Stimulated activated naive CD4-positive, alpha-beta T cell (primary cell): ENCODE measurements around the gene NXT1.
"Not testable (repeated sequence)": the region's sequence is repeated elsewhere in the genome, so short reads cannot be mapped to it uniquely, and the experiment has no call there.

Experiments used
- DNase-seq, 6 experiments: peaks; one replicate each; lab custom pipeline; 2025; lab: John Stamatoyannopoulos, UW

The NXT1 gene

DNA sequence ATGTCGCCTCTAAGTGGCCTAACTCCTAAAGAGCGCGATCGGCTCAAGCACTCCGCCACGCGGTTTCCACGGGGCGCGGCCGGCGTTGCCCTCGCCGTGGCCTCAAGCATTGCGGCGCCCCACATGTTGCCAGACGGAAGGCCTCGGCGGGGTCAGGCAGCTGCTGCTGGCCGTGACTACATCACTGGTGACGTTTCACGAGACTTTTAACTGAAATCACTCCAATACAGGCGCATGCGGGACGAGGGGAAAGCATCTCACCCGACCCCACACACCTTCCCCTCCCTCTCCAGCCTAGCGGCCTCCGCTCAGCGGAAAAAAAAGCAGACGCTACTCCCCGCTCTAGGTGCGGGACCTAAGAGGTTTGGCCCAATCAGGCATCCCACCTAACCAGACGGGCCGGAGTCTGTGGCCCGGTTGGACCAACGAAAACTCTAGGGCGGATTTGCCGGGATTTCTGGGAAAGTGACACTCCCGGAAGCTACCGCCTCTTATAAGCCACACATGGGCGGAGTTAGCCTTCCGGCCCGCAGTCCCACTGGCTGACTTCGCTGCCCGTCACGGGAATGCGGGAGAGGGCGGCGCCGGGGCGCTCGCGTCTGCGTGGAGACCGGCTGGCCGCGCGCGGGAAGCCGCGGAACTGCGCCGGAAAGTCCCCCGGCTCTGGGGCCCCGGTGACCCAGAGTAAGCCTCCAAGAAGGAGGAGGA lies at the start of gene NXT1:
Gene NXT1, plus strand, starts transcription at position 596 of the 708 bp plus-strand sequence. CDS start 3,251 bp downstream, outside the sequence.
- peak; percentile 90 to 98 (median 94) for DNase-seq

DNA sequence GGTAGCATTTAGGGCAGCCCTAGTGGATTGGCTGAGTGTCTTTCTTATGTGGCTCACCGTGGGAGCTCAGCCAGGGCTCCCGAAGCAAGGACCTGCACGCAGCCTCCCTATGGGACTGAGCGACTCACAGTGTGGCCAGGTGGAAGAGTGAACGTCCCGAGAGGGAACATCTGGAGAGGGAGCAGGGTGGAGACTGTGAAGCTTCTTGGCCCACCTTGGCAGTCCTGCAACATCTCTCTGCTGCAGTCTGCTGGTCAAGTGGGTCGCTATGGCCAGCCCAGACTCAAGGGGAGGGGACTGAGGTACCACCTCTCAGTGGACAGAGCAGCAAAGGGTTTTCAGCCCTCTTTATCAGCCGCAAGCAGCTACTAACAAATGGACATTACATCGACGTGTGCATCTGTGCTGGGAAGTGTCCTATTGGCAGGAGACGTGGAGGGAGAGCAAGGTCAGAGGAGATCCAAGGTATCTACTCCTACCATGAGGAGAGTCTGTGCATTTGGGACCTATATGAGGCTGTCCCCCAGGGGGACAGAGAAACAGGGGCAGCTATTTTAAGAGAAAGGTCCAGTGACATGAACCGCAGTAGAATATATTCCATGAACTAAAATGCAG lies 49.0 kb upstream of the NXT1 start:
- DNase-seq: no peak

DNA sequence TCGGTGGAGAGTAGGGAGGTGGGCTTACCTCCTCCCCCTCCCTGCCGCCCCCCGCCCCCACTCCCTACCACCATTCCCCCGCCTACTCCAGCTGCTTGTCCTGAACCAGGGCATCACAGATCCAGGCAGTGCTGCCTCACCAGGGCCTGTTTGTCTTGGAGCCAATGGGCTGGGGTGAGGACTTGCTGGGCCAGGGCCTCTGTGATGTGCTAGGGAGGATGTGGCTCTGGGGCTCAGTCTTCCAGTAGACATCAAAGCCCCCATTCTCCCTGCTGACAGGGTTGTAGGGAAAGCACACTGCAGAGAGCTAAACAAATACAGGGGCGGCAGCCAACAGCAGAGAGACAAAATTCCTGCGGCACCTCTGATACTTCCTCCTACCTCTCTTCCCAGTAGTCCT lies 48.2 kb upstream of the NXT1 start:
- DNase-seq: no peak

DNA sequence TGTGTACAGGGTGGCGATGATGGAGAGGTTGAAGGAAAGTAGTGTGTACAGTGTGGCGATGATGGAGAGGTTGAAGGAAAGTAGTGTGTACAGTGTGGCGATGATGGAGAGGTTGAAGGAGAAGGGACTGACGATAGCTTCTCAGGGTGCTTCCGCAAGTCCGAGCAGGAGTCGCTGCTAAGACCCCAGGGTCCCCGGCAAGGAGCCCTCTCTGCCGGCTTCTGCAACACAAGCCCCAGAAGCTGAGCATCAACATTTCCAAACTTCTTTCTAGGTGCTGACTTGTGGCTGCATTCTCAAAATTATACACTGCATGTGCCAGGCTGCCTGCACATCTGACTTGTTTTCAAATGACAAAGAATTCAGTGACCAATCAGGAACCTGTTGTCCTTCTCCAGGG lies 47.8 kb upstream of the NXT1 start:
- DNase-seq: no peak

DNA sequence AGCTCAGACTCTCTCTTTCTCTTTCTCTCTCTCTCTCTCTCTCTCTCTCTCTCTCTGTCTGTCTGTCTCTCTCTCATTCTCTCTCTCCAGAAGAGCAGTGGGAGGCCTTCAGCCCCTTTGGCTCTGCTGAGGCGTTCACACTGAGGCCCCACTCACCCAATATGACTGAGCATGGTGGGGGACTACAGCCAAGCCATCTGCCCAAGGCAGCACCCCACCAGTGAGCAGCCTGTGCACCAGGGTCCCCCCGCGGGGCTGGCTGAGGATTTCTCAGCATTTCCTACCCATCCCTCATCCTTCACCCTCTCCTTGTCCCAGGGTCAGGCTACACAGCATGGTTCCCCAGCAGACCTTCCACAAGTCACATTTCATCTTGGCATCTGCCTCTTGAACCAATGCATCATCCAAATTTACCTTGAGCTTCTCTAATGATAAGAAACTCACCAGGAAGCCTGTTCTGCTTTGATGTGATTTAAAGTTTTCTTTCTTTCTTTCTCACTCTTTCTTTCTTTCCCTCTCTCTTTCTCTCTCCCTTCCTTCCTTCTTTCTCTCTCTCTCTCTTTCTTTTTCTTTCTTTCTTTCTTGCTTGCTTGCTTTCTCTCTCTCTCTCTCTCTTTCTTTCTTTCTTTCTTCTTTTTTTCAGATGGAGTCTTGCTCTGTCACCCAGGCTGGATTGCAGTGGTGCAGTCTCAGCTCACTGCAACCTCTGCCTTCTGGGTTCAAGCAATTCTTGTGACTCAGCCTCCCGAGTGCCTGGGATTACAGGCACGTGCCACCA lies 47.1 kb upstream of the NXT1 start:
- no peak for DNase-seq

DNA sequence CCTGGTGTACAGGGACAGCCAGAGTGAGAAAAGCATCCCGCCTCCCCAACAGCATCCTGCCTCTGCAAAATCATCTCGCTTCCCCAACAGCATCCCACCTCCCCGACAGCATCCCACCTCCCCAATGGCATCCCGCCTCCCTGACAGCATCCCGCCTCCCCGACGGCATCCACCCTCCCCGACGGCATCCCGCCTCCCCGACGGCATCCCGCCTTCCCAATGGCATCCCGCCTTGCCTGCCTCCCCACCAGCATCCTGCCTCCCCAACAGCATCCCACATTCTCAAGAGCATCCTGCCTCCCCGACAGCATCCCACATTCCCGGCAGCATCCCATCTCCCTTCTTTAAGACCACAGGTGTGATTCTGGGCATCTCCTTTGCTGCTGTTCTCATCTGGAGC lies 46.0 kb upstream of the NXT1 start:
- no peak for DNase-seq

DNA sequence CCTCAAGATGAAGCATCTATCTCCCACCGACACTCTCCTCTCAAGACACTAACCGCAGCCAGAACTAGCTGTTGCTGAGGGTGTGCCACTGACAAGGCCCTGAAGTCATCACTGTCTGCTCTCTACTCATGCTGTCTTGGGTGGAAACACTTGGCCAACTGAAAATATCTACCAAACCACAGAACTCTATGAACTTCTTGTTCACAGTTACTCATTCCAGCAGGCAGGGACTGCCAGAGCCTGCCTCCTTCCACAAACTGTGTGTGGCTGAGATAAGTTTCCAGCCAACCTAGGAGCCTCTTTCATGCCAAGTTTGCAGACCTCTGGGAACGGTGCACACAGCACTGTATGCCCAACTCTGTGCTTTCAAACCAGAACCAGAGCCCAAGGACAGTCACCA lies 45.5 kb upstream of the NXT1 start:
- DNase-seq: no peak

DNA sequence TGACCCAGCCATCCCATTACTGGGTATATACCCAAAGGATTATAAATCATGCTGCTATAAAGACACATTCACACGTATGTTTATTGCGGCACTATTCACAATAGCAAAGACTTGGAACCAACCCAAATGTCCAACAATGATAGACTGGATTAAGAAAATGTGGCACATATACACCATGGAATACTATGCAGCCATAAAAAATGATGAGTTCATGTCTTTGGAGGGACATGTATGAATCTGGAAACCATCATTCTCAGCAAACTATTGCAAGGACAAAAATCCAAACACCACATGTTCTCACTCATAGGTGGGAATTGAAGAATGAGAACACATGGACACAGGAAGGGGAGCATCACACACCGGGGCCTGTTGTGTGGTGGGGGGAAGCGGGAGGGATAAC lies 43.2 kb upstream of the NXT1 start:
- DNase-seq: not testable (repeated sequence)

DNA sequence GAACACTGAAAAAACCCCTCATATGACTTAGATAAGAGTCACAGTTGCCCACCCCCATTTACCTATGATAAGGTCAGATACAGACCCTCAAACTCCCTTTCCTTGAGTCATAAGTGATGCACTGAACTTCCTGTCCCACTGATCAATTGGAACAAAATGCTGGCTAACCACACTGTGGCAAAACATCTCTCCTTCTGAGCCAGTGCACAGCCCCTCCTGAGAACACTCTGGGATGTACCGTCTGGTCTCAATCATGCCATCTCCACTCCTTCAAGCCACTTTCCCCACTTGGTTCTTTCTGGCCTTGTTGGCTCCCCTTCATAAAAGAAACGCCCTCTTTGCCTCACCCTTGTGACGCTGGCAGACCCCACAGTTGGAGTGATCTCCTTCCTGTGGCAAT lies 42.6 kb upstream of the NXT1 start:
- DNase-seq: no peak

DNA sequence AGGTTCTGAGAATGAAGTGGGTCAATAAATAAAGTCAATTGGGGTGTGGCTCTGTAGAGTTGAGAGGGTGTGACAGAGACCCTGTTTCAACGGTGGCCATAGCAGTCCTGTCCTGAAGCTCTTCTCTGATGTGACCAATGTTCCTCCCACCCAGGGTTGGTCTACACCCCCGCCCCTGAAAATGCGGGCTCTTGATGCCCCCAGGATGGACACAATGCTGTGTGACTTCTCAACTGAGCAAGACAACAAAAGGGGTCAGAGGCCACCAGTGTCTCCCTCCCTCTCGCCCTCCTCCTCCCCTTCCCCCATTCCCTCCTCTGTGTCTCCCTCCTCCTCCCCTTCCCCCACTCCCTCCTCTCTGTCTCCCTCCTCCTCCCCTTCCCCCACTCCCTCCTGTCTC lies 41.7 kb upstream of the NXT1 start:
- no peak for DNase-seq

DNA sequence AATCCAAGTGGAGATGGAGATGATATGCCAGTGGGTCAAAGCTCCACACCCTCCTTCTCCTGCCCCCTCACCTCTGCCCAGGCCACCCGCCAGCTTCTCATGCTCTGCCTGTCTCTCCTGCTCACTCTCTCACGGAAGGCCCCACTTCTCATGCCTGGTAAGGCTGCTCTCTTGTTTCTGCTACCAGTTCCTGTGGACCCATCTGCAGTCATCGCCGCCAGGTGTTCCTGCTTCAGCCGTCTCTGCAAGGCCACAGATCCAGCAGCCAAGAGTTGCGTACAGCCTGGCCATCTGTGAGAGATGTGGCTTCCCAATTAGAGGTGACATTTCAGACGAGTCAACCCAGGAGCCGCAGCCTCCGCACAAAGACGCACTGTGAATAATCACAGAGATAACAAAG lies 40.8 kb upstream of the NXT1 start:
- no peak for DNase-seq

DNA sequence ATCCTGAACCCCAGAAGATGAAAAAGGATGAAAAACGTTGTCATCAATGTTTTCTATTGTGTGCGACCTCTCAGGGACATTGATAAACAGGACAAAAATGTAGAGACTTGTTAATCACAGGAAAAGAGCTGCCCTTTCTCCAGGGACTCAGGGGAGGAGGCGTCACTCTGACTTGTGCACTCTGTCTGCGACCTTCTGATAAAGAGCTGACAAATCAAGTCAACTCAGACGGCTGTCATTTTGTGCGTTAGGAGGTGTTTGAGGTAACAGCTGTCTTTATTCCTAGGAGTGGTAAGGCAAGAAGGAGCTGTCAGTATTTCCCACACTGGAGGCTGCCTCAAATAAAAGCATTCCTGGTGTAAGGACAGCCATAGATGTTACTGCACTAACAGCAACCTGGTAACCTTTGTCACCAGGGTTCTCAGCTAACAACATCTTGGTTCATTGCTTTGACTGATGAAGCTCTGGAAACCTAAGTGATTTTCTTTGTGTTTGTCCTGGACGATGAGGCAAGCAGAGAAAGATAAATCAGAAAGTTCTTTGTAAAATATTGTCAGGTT lies 38.6 kb upstream of the NXT1 start:
- no peak for DNase-seq

DNA sequence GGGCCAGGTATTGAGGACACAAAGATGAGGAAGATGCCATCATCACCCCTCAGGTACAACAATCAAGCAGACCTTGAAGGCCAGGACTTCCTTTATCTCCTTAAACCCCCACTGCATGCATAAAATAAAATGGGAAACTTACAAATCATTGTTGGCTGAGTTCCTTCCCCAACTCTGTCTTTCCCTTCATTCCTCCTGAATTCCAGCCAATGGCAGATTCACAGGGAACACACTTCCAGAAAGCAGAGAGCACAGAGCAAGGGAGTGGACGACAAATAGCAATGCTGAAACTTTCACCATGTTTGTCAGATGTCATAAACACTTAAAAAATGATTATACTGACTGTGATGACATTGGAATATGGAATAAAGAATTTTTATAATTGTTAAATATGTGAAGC lies 37.3 kb upstream of the NXT1 start:
- DNase-seq: no peak

DNA sequence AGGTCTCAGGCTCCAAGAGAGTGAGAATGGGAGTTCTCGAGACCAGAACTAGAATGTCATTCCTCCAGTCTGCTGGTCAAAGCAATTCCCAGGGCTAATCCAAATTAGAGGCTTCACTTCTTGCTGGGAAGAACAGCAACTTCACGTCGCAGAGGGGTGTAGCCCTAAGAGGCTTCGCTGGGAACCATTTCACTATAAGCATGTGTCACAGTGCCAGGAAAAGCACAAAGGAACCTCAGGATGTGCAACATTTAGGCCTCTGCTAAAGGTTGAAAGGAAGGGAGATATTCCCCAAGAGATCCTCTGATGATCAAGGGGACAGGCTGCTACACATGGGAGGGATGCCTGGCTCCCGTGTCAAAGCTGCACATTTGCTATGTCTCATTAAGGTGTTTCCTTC lies 35.9 kb upstream of the NXT1 start:
- no peak for DNase-seq

DNA sequence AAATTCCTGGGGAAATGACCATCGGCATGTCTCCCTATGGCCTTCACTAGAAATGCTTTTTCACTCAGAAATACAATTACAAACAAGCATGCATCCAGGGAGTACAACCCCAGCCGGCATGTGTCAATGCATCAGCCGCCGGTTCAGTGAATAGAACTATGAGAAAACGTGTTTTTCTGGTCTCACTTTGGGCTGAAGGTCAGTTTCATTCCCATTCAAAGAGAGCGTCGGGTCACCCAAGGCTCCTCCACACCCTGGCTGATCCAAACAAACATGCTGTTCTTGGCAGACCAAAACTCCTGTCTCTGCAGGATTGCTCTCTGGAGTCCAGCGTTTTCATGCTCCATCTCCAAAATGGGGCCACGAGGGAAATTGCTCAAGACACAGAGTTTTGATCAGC lies 35.5 kb upstream of the NXT1 start:
- DNase-seq: no peak

DNA sequence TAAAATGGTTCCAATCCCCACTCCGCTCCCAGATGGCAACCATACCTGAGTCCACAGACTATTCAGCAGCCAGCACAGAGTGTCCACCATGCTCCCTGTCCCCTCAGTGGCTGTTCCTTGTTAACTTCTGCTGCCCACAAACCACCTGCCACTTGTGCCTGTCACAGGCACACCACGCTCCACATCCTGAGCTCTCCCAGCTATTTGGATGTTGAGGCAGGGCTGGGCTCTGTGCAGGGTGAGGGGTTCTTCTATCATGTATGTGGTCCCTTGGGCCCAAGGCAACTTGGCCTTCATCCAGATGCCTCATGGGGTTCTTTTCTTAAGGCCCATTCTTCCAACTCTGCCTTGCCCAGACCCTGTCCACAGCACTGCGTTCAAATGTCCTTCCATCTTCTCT lies 34.0 kb upstream of the NXT1 start:
- DNase-seq: no peak

DNA sequence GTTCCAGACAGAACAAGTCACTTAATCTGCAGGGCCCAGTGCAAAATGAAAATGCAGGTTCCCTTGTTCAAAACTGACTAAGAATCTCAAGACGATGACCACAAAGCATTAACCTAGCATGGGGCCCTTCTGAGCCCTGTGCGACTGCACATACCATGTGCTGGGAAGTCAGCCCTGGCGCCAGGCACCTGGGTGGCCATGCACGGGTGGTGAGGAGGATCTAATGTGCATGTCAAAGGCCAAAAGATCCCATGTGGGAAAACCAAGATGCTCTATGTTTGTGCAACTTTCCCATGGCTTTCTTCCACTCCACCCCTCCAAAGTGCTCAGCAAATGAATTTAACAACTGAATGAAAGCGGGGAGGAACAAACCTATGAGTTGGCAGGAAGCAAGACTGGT lies 33.5 kb upstream of the NXT1 start:
- DNase-seq: no peak

DNA sequence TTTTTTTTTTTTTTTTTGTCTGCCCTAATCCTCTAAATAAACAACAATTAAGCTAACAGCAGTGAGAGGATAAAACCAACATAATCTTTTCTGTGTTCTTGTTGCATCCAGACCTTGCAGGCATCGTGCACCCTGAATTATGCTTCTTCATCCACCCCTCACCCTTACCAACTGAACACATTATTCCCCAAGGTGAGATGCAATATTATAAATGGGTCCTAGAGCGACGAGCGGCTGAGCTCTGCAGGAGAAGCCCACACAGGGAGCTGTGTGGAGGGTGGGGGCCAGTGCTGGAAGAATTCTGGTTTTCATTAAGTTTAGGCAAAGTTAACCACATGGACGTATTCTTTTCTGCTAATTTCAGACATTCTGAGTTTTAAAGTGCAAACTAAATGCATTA lies 32.2 kb upstream of the NXT1 start:
- no peak for DNase-seq

DNA sequence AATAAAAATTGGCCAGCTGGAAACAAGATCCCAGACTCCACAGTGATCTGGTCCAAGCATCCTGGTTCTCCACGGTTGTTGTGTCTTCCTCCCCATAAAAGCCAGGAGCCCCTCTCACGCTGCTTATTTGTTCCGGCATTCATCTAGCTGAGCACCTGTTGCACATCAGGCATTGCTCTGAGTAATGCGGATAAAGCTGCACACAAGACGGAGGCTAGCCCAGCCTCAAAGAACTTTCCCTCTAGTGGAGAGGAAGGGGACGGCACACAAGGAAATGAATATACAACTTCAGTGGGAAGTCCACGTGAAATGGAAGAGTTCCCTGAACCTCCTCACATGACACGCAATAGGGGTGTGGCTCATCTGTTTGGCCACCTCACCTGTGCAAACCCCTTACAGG lies 30.3 kb upstream of the NXT1 start:
- no peak for DNase-seq

DNA sequence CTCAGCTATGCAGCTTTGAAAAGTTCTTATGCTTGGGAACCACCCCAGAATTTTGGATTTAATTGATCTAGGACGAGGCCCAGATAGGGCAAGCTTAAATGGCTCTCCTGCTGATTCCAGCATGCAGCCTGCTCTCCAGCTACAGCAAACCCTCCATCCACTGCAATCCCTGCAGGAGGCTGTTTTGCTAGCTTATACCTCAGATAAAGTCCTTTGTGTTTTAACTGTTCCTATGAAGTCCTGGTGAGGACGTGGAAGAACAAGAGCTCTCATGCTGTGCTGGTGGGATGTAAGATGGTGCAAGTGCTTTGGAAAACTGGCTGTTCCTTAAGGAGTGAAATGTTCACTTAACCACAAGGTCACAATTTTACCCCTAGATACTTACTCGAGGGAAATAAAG lies 25.5 kb upstream of the NXT1 start:
- no peak for DNase-seq

DNA sequence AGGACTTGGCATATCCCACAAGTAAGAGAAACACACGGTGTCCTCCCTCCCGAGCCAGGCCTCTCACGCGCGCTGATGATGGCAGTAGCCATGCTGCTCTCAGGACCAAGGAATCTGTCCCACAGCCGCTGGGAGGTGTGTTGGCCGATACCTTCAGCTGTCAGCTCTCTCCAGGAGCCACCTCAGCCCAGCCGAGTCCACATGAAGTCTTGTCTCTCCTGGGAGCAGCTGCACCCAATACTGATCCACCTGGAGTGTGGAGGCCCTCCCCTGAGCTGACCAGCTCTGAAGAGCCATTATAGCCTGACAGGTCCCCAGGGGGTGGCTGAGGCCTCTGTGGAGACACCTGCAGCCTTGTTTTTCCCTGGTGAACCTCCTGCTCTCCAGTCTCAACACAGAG lies 23.8 kb upstream of the NXT1 start:
- no peak for DNase-seq

DNA sequence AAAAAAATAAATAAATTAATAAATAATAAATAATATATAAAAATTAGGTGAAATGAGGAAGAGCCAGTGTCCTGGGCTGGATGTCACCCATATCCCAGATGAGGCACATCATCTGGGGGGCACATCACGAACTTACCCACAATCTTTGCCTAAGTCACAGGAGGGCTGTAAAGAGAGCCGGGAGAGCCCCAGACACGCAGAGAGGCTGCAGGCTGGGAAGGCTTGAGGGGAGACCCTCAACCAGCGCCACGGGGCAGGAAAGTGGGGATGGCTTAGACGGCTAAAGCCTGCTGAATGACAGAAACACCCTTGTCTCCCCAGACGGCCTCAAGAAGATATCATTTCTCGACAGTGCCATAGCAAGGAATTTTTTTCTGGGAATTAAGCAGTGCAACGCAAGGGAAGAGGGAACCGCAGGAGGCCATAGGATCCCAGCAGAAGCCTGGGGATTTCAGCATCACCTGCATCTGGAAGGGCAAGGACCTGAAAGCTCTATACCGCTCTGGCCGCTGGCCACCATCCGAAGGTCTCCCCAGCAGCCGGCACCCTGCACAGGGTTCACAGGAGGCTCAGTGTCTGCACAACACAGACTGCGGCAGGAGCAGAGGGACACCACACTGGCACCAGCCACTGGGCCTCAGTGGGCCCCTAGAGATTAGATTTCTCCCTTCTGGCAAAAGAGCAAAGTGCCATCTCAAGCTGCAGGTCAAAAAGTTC lies 22.8 kb upstream of the NXT1 start:
- DNase-seq: no peak
